A549 (cell line): ENCODE results near the gene CX3CR1. TPM values are rescaled to one million over a fixed set of nuclear protein-coding genes. Genes with fewer than 3 reads are reported as not detected.

Source experiments
- ATAC-seq, 2 experiments: fragments of 200-7000 bp in 1 of 2; fragments of >200 bp in 1 of 2; cut with Nextera tagmentation in 1 of 2; cut with Tn5 transposase in 1 of 2; 3 replicates each; pipeline versions ENCODE4 v1.8.0 to v1.9.1; 2018 to 2020; ENCODE audit warnings: mild to moderate bottlenecking in 1 of 2, moderate library complexity in 1 of 2
- CTCF ChIA-PET: fragments of 300-600 bp; sonication (Branson Sonifier 250); formaldehyde crosslinking; extraction: SDS; loops from one replicate; lab custom pipeline; 2021; ENCODE audit warnings: antibody characterized with exemption, inconsistent platforms; lab: Yijun Ruan, JAX
- POLR2A ChIA-PET: fragments of 350-600 bp; formaldehyde crosslinking; extraction: SDS; loops from one replicate; lab custom pipeline; 2021; ENCODE audit warnings: antibody characterized with exemption, inconsistent platforms; lab: Yijun Ruan, JAX
- DNase-seq, 2 experiments: peaks; one replicate each; pipeline versions ENCODE4 v3.0.0 to v3.0.0-alpha.2; 2011 to 2016; ENCODE audit warnings: low read depth in 1 of 2, low spot score in 1 of 2
- FAIRE-seq: peaks from 2 replicates; lab custom pipeline; 2011; peaks lifted over from hg19 to GRCh38; lab: Jason Lieb, UNC
- H3K27ac ChIP-seq, 2 experiments: fragments of >200 bp; sonication (Bioruptor Twin); formaldehyde crosslinking; 3 replicates each; pipeline ENCODE4 v1.5.1; 2016 to 2017
- H3K4me1 ChIP-seq: fragments of >200 bp; sonication (Bioruptor Twin); formaldehyde crosslinking; 3 replicates; pipeline ENCODE4 v1.6.1; 2016
- H3K4me2 ChIP-seq: fragments of >200 bp; sonication (Bioruptor Twin); formaldehyde crosslinking; 3 replicates; pipeline ENCODE4 v1.6.1; 2016
- H3K4me3 ChIP-seq: fragments of >200 bp; sonication (Bioruptor Twin); formaldehyde crosslinking; 3 replicates; pipeline ENCODE4 v1.5.1; 2016
- H3K9me3 ChIP-seq: fragments of >200 bp; sonication (Bioruptor Twin); formaldehyde crosslinking; 3 replicates; pipeline ENCODE4 v1.6.1; 2016
- BCL3 ChIP-seq: fragments of >200 bp; sonication (Bioruptor Twin); formaldehyde crosslinking; IDR thresholded peaks from 3 replicates; pipeline ENCODE4 v1.6.1; 2016
- BHLHE40 ChIP-seq: IDR thresholded peaks from 2 replicates; pipeline ENCODE4 v1.6.1; 2012; ENCODE audit warnings: low read depth, low read length, inconsistent platforms
- CHD2 ChIP-seq: fragments of 150-350 bp; IDR thresholded peaks from 2 replicates; pipeline ENCODE4 v1.6.1; 2014; ENCODE audit warnings: low read length; ENCODE audit not compliant: partially characterized antibody
- CHD4 ChIP-seq: fragments of 200-600 bp; sonication (generic); IDR thresholded peaks from 2 replicates; pipeline ENCODE4 v1.6.1; 2016; ENCODE audit warnings: antibody characterized with exemption, mild to moderate bottlenecking, borderline replicate concordance
- EHMT2 ChIP-seq: fragments of 200-600 bp; sonication (generic); IDR thresholded peaks from 2 replicates; pipeline ENCODE4 v1.6.1; 2016; ENCODE audit warnings: antibody characterized with exemption, low read depth, mild to moderate bottlenecking, moderate library complexity
- FOSB ChIP-seq: fragments of 250-450 bp; sonication (Bioruptor Pico); IDR thresholded peaks from 2 replicates; pipeline ENCODE4 v1.5.0; 2020; ENCODE audit warnings: mild to moderate bottlenecking, moderate library complexity
- FOSL2 ChIP-seq, 2 experiments: fragments of 450-650 bp in 1 of 2; fragments of >200 bp in 1 of 2; sonication (Bioruptor Twin) in 1 of 2; formaldehyde crosslinking; IDR thresholded peaks; 2 replicates each; pipeline versions ENCODE4 v1.5.0 to v1.6.1; 2016 to 2020; ENCODE audit warnings: mild to moderate bottlenecking in 1 of 2, moderate library complexity in 1 of 2
- GATA3 ChIP-seq: IDR thresholded peaks from 2 replicates; pipeline ENCODE4 v1.6.1; 2012; ENCODE audit warnings: borderline replicate concordance
- HES2 ChIP-seq: fragments of >200 bp; sonication (Bioruptor Twin); formaldehyde crosslinking; IDR thresholded peaks from 2 replicates; pipeline ENCODE4 v1.6.1; 2016
- KDM5A ChIP-seq: fragments of 200-600 bp; sonication (generic); IDR thresholded peaks from 2 replicates; pipeline ENCODE4 v1.6.1; 2016; ENCODE audit warnings: antibody characterized with exemption, mild to moderate bottlenecking
- MAFK ChIP-seq: fragments of 450-650 bp; IDR thresholded peaks from 2 replicates; pipeline ENCODE4 v1.6.1; 2014; ENCODE audit not compliant: partially characterized antibody
- MAZ ChIP-seq: fragments of 150-350 bp; IDR thresholded peaks from 2 replicates; pipeline ENCODE4 v1.6.1; 2014; ENCODE audit warnings: antibody characterized with exemption, low read depth, low read length, borderline replicate concordance
- MYC ChIP-seq: IDR thresholded peaks from 2 replicates; pipeline ENCODE4 v1.6.1; 2012; ENCODE audit warnings: mild to moderate bottlenecking, inconsistent platforms, low read length, improper control_type of control experiment, borderline replicate concordance
- NPAS2 ChIP-seq: fragments of 250-450 bp; sonication (Bioruptor Pico); IDR thresholded peaks from 2 replicates; pipeline ENCODE4 v1.8.0; 2022; ENCODE audit warnings: mild to moderate bottlenecking, moderate library complexity, borderline replicate concordance
- NR3C1 ChIP-seq: fragments of >200 bp; sonication (Bioruptor Twin); formaldehyde crosslinking; IDR thresholded peaks from 3 replicates; pipeline ENCODE4 v1.6.1; 2017
- PHF8 ChIP-seq: fragments of 200-600 bp; sonication (generic); IDR thresholded peaks from 2 replicates; pipeline ENCODE4 v1.6.1; 2016; ENCODE audit warnings: low read depth, mild to moderate bottlenecking, antibody characterized with exemption, moderate library complexity, borderline replicate concordance
- RARB ChIP-seq: fragments of 250-450 bp; sonication (Bioruptor Pico); IDR thresholded peaks from 2 replicates; pipeline ENCODE4 v1.8.0; 2021; ENCODE audit warnings: mild to moderate bottlenecking, moderate library complexity
- REST ChIP-seq: fragments of 200-600 bp; sonication (generic); IDR thresholded peaks from 2 replicates; pipeline ENCODE4 v1.6.1; 2016; ENCODE audit warnings: antibody characterized with exemption, mild to moderate bottlenecking, moderate library complexity
- SMC3 ChIP-seq: fragments of >200 bp; sonication (Bioruptor Twin); formaldehyde crosslinking; IDR thresholded peaks from 3 replicates; pipeline ENCODE4 v1.6.1; 2018; ENCODE audit warnings: inconsistent platforms
- USF2 ChIP-seq: fragments of 450-650 bp; IDR thresholded peaks from 2 replicates; pipeline ENCODE4 v1.6.1; 2014; ENCODE audit warnings: antibody characterized with exemption
- ZC3H11A ChIP-seq: fragments of 450-650 bp; IDR thresholded peaks from 2 replicates; pipeline ENCODE4 v1.6.1; 2014; ENCODE audit warnings: antibody characterized with exemption, mild to moderate bottlenecking
- ZSCAN20 ChIP-seq: fragments of 250-450 bp; sonication (Bioruptor Pico); IDR thresholded peaks from 2 replicates; pipeline ENCODE4 v1.8.0; 2022; ENCODE audit warnings: mild to moderate bottlenecking, moderate library complexity
- WGBS: methylation state at CpG from one replicate; pipeline ENCODE4 v1.1.6; 2017; ENCODE audit errors: missing lambda C conversion rate; 5-methylcytosine and 5-hydroxymethylcytosine counted together
- polyA plus RNA-seq, 4 experiments: library from polyadenylated mRNA; depleted of rRNA in 3 of 4; stranded (reverse); fragments of >200 nt; fragmentation: RNase III in 1 of 4; extraction: RNeasy Plus Mini Kit Qiagen cat#74134 plus additional on column Dnase treatment in 1 of 4; gene quantifications; 2 replicates in 3 of 4; 3 replicates in 1 of 4; pipeline ENCODE4 v1.2.3, GENCODE V29; 2011 to 2017
- TF ChIP-seq, protein P1 (sequence below): IDR thresholded peaks from 2 replicates; pipeline ENCODE4 v1.6.1; 2012; ENCODE audit warnings: low read depth, borderline replicate concordance
- TF ChIP-seq, protein P2 (sequence below): fragments of >200 bp; sonication (Bioruptor Twin); formaldehyde crosslinking; IDR thresholded peaks from 3 replicates; pipeline ENCODE4 v1.5.1; 2016

The CX3CR1 gene
- polyA plus RNA-seq, 2 of the 4 experiments (the other 2 are of a cell fraction) = 0.06 to 0.14 TPM

DNA sequence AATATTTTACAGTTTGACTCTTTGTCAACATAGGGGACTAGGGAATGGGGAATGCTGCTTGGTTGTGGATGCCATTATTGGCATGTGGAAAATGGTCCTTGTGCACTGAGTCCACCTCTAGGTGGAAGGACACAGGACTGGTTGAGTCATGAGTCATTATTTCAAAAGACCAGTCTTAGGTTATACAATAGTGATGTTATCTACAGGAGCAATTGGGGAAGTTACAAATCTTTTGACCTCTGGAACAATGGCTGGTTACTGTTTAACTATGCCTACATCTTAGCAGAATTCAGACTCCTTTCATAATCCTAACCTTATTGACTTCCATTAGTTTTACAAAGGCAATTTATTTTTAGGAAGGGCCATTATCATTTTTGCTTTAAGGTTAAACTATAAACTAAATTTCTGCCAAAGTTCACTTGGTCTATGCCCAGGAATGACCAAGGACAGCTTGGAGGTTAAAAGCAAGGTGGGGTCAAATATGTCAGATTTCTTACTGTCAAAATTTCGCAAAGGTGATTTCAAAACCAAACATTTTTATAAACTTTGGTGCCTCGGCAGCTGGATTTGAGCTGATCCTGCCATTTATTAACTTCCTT, 37.8 kb upstream of the CX3CR1 start:
- 11% methylated on average over 2 of the region's 2 CpGs for WGBS
- peak overlapping the region; percentile 38; the same call in 2 of the 3 replicates for H3K4me2 ChIP-seq
- CTCF ChIA-PET = interaction anchor here (0.7 to 2.0 kb wide), 5 partner anchors 26 to 419 kb away, joined by 3 to 7 read pairs (median 3); no protein-coding TSS in a partner anchor
- H3K4me3 ChIP-seq = no peak overlapping the region
- TF ChIP-seq, protein P1, sequence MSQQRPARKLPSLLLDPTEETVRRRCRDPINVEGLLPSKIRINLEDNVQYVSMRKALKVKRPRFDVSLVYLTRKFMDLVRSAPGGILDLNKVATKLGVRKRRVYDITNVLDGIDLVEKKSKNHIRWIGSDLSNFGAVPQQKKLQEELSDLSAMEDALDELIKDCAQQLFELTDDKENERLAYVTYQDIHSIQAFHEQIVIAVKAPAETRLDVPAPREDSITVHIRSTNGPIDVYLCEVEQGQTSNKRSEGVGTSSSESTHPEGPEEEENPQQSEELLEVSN = no peak
- no peak for TF ChIP-seq FOSB
- no peak for TF ChIP-seq KDM5A
- TF ChIP-seq MYC = no peak
- TF ChIP-seq RARB (CRISPR knock-in tag) = no peak
- TF ChIP-seq HES2 = peak; percentile 55
- no peak for TF ChIP-seq FOSL2 (IDR thresholded peaks at IDR 0.05)
- TF ChIP-seq FOSL2 (CRISPR knock-in tag; IDR thresholded peaks at IDR 0.05) = peak; percentile 72
- no peak for TF ChIP-seq BCL3
- no peak for TF ChIP-seq ZC3H11A
- no peak for TF ChIP-seq SMC3
- peak; percentile 56; the same call in 1 of the 2 replicates for TF ChIP-seq GATA3
- POLR2A ChIA-PET = no interaction called here
- peak; percentile 23 for FAIRE-seq
- peak in 1 of 2 experiments; percentile 65 for DNase-seq
- peak overlapping the region in 1 of 2 experiments; percentile 40; a peak in 2 of 6 replicates for H3K27ac ChIP-seq
- peak; percentile 83 to 84 for ATAC-seq
- H3K9me3 ChIP-seq = peaks cover 12% of the 10 kb centered on the region; the same call in 2 of the 3 replicates
- 0 out of 3 replicates have a peak, but pooled peaks cover 3% of the 10 kb centered on the region for H3K4me1 ChIP-seq

GRCh38 chr3:39315420-39315819, 35.6 kb upstream of the CX3CR1 start:
- CTCF ChIA-PET = no interaction called here
- no peak for FAIRE-seq
- TF ChIP-seq BHLHE40 (no peak), PHF8 (no peak), CHD4 (no peak), NR3C1 (no peak), HES2 (no peak), MAFK (no peak), ZC3H11A (no peak), CHD2 (no peak)
- TF ChIP-seq, all 56 proteins: peak for 0
- 0 out of 3 replicates have a peak, but pooled peaks cover 3% of the 10 kb centered on the region for H3K4me1 ChIP-seq
- H3K27ac ChIP-seq = no peak overlapping the region
- H3K4me3 ChIP-seq = no peak overlapping the region
- ATAC-seq = no peak
- H3K4me2 ChIP-seq = no peak overlapping the region
- 36% methylated on average over 1 of the region's 1 CpG for WGBS
- POLR2A ChIA-PET = no interaction called here
- peaks cover 12% of the 10 kb centered on the region; the same call in 2 of the 3 replicates for H3K9me3 ChIP-seq
- no peak for DNase-seq

DNA sequence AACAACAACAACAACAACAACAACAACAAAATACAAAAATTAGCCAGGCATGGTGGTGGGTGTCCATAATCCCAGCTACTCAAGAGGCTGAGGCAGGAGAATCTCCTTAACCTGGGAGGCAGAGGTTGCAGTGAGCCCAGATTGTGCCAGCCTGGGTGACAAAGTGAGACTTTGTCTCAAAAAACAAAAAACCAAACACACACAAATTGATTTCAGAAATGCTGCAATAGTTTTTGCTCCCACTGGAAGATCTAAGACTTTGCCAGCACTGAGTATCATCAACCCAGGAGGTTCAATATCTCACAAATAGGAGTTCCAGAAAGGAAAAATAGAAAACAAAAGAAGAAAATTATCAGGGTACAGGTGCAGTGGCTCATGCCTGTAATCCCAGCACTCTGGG, 33.5 kb upstream of the CX3CR1 start:
- ATAC-seq (no peak), DNase-seq (no peak), FAIRE-seq (no peak)
- CTCF ChIA-PET = no interaction called here
- 0 out of 3 replicates have a peak, but pooled peaks cover 3% of the 10 kb centered on the region for H3K4me1 ChIP-seq
- no peak overlapping the region for H3K4me3 ChIP-seq
- no peak overlapping the region for H3K4me2 ChIP-seq
- peaks cover 12% of the 10 kb centered on the region; the same call in 2 of the 3 replicates for H3K9me3 ChIP-seq
- no peak overlapping the region for H3K27ac ChIP-seq
- POLR2A ChIA-PET = no interaction called here
- TF ChIP-seq MAZ (no peak), REST (no peak), SMC3 (no peak), KDM5A (no peak), USF2 (no peak), EHMT2 (no peak), ZSCAN20 (no peak), NPAS2 (CRISPR knock-in tag) (no peak)
- TF ChIP-seq, protein P2, sequence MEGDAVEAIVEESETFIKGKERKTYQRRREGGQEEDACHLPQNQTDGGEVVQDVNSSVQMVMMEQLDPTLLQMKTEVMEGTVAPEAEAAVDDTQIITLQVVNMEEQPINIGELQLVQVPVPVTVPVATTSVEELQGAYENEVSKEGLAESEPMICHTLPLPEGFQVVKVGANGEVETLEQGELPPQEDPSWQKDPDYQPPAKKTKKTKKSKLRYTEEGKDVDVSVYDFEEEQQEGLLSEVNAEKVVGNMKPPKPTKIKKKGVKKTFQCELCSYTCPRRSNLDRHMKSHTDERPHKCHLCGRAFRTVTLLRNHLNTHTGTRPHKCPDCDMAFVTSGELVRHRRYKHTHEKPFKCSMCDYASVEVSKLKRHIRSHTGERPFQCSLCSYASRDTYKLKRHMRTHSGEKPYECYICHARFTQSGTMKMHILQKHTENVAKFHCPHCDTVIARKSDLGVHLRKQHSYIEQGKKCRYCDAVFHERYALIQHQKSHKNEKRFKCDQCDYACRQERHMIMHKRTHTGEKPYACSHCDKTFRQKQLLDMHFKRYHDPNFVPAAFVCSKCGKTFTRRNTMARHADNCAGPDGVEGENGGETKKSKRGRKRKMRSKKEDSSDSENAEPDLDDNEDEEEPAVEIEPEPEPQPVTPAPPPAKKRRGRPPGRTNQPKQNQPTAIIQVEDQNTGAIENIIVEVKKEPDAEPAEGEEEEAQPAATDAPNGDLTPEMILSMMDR = no peak
